ENCODE results near the gene IDH3G.

Gene IDH3G

DNA sequence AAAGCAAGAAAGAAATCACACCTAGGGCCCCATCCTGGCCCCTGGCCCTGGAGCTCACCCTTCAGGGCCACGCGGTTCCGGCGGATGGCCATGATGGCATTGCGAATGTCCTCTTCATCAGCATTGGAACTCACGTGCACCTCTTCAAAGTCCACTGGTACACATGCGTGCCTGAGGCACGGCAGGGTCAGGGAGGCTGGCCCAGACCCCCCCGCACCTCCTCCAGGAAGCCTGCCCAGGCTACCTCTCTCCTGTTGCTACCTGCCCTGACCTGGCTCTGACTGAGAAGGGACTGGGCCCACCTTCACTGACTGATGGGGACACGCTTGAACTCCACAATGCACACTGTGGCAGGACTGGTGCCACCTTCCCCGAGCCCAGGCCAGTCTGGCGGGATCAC lies 4.5 kb downstream of the IDH3G start:
- no peak for DNase-seq (ENCODE audit: low read depth)
- no peak for TF ChIP-seq CTCF (IDR thresholded peaks at IDR 0.05; ENCODE audit: insufficient read depth, low read depth, low read length, missing control alignments)
- H3K4me3 ChIP-seq (ENCODE audit: low read length): no peak overlapping the region

DNA sequence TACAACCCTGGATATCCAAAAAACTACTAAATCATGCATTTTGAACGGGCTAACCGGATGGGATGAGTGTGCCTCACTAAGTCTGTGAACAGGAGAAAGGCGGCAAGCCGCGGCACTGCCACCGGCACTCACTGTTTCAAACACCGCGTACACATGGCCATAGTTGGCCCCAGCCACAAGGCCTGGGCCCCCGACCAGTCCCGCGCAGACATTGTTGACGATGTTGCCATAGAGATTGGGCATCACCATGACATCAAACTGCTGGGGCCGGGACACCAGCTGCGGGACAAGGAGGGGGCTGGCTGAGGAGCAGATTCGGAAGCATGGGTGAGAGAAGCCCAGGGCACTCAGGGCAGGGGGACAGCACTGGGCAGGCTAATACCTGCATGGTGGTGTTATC lies 7.5 kb downstream of the IDH3G start:
- TF ChIP-seq CTCF (IDR thresholded peaks at IDR 0.05; ENCODE audit: insufficient read depth, low read depth, low read length, missing control alignments): no peak
- DNase-seq (ENCODE audit: low read depth): no peak
- H3K4me3 ChIP-seq (ENCODE audit: low read length): no peak overlapping the region

- TF ChIP-seq CTCF (IDR thresholded peaks at IDR 0.05; ENCODE audit: insufficient read depth, low read depth, low read length, missing control alignments): no peak
- no peak for DNase-seq (ENCODE audit: low read depth)
- H3K4me3 ChIP-seq (ENCODE audit: low read length): no peak overlapping the region
These were observed 9.7 kb downstream of the IDH3G start for GRCh38 chrX:153784325-153784967.

DNA sequence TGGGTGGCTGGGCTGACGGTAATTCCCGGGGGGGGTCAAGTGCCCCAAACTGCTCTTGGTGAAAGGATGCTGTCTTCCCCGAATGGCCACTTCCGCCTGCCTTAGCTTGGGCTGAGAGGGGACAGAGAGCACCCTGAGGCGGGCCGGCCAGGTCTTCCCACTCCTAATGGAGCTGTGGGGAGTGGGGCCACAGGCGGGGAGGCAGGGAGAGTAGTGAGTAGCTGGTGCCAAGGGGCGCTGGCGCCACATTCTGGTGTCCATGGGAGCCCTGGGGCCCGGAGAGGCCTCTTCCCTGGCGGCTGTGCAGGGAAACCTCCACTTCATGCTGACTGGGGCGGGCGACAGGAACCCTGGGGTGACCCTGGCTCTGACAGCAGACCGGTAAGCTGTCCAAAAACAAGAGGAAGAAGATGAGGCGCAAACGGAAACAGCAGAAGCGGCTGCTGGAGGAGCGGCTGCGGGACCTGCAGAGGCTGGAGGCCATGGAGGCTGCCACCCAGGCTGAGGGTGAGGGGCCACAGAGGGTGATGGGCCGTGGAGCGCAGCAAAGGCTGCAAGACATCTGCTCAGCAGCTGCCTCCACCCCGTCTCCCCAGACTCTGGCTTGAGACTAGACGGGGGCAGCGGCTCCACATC lies 10.7 kb downstream of the IDH3G start:
- no peak for TF ChIP-seq CTCF (IDR thresholded peaks at IDR 0.05; ENCODE audit: insufficient read depth, low read depth, low read length, missing control alignments)
- DNase-seq (ENCODE audit: low read depth): no peak
- H3K4me3 ChIP-seq (ENCODE audit: low read length): no peak overlapping the region

- no peak for DNase-seq (ENCODE audit: low read depth)
- TF ChIP-seq CTCF (IDR thresholded peaks at IDR 0.05; ENCODE audit: insufficient read depth, low read depth, low read length, missing control alignments): no peak
- no peak overlapping the region for H3K4me3 ChIP-seq (ENCODE audit: low read length)
These were observed 11.3 kb downstream of the IDH3G start for GRCh38 chrX:153782871-153783270.

GRCh38 chrX:153782313-153782712 lies 11.9 kb downstream of the IDH3G start:
- no peak overlapping the region for H3K4me3 ChIP-seq (ENCODE audit: low read length)
- TF ChIP-seq CTCF (IDR thresholded peaks at IDR 0.05; ENCODE audit: insufficient read depth, low read depth, low read length, missing control alignments): peak; percentile 17
- no peak for DNase-seq (ENCODE audit: low read depth)
